ENCODE results near the gene MACROD1.

DNA sequence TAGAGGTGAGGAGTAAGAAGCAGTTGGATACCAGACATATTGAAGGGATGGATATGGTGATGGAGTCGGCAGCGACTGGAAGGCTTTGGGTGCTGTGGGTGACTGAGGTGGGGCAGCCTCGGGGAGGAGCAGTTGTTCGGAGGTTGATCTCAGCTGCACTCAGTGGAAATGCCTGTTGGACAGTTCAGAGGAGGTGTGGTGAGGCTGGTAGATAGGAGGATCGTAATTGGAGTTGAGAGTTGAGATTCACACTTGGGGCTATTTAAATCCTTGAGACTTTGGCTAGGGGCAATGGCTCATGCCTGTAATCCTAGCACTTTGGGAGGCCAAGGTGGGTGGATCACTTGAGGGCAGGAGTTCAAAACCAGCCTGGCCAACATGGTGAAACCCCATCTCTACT is 172.8 kb downstream of the MACROD1 start:
- TF ChIP-seq EZH2phosphoT487 (IDR thresholded peaks at IDR 0.05; ENCODE audit: insufficient read depth, low read depth), result no peak
- no peak for TF ChIP-seq EZH2 (IDR thresholded peaks at IDR 0.05; ENCODE audit: insufficient read depth, poor library complexity, severe bottlenecking)

Data from GM23248 (cell line).